Endothelial cell of umbilical vein (primary cell): ENCODE measurements around the gene MMP23B.

Experiments
- EZH2 ChIP-seq: IDR thresholded peaks from 2 replicates; pipeline ENCODE4 v1.6.1; 2012; ENCODE audit warnings: borderline replicate concordance, low read depth, mild to moderate bottlenecking, moderate library complexity, low read length, inconsistent platforms; ENCODE audit not compliant: severe bottlenecking
- JUN ChIP-seq: IDR thresholded peaks from 2 replicates; pipeline ENCODE4 v1.6.1; 2011; ENCODE audit warnings: borderline replicate concordance, low read depth; ENCODE audit not compliant: insufficient read length, insufficient read depth
- POLR2A ChIP-seq: IDR thresholded peaks from 2 replicates; pipeline ENCODE4 v1.6.1; 2012; ENCODE audit warnings: low read depth, mild to moderate bottlenecking, control low read depth, low read length
- POLR2AphosphoS5 ChIP-seq: IDR thresholded peaks from 2 replicates; pipeline ENCODE4 v1.6.1; 2012; ENCODE audit warnings: low read depth, mild to moderate bottlenecking, control low read depth, low read length, moderate library complexity; ENCODE audit not compliant: insufficient read depth
- TF ChIP-seq, protein P1 (sequence below), 2 donors: IDR thresholded peaks; 1 replicate in 1 of 2; 2 replicates in 1 of 2; pipeline ENCODE4 v1.5.1; 2011; ENCODE audit warnings: low read length in 2 of 2, mild to moderate bottlenecking in 2 of 2, moderate library complexity in 2 of 2, control low read depth in 1 of 2, inconsistent platforms in 1 of 2, low read depth in 1 of 2; ENCODE audit not compliant: insufficient read depth in 1 of 2; ENCODE audit errors: extremely low read depth in 1 of 2
- TF ChIP-seq, protein P2 (sequence below): IDR thresholded peaks from 2 replicates; pipeline ENCODE4 v1.6.1; 2011; ENCODE audit not compliant: insufficient read depth, insufficient read length

DNA sequence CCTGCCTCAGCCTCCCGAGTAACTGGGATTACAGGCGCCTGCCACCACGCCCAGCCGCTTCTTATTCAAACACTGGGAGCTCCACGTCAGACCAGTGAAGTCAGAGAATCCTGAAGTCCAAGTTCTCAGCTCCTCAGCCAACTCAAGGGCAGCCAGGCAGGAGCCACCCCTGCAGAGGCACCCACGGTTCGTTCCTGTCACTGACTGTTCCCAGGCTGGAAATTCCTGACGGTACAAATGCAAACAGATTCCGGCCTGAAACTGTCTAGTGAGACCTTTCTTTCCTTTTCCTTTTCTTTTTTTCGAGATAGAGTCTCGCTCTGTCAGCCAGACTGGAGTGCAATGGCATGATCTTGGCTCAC is 48.9 kb downstream of the MMP23B start:
- TF ChIP-seq, protein P1, sequence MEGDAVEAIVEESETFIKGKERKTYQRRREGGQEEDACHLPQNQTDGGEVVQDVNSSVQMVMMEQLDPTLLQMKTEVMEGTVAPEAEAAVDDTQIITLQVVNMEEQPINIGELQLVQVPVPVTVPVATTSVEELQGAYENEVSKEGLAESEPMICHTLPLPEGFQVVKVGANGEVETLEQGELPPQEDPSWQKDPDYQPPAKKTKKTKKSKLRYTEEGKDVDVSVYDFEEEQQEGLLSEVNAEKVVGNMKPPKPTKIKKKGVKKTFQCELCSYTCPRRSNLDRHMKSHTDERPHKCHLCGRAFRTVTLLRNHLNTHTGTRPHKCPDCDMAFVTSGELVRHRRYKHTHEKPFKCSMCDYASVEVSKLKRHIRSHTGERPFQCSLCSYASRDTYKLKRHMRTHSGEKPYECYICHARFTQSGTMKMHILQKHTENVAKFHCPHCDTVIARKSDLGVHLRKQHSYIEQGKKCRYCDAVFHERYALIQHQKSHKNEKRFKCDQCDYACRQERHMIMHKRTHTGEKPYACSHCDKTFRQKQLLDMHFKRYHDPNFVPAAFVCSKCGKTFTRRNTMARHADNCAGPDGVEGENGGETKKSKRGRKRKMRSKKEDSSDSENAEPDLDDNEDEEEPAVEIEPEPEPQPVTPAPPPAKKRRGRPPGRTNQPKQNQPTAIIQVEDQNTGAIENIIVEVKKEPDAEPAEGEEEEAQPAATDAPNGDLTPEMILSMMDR (IDR thresholded peaks at IDR 0.05; ENCODE audit: extremely low read depth in 1 of 2, insufficient read depth in 1 of 2, low read depth in 1 of 2, low read length in 2 of 2) = no peak
- TF ChIP-seq POLR2AphosphoS5 (no peak), EZH2 (no peak), POLR2A (no peak), JUN (no peak)
- TF ChIP-seq, protein P2, sequence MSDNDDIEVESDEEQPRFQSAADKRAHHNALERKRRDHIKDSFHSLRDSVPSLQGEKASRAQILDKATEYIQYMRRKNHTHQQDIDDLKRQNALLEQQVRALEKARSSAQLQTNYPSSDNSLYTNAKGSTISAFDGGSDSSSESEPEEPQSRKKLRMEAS = no peak
